HFF-Myc (cell line): ENCODE data around the gene TTLL6.
"Not testable (repeated sequence)": the region's sequence is repeated elsewhere in the genome, so short reads cannot be mapped to it uniquely, and the experiment has no call there.

Source experiments
- DNase-seq: peaks from one replicate; pipeline ENCODE4 v3.0.0-alpha.2; 2011; ENCODE audit warnings: low read depth; ENCODE audit errors: extremely low read depth
- H3K4me3 ChIP-seq: replicated peaks from 2 replicates; pipeline ENCODE4 v1.5.1; 2011; ENCODE audit warnings: low read depth, mild to moderate bottlenecking, control low read depth, low read length
- CTCF ChIP-seq: IDR thresholded peaks from 2 replicates; pipeline ENCODE4 v1.5.1; 2012; ENCODE audit warnings: mild to moderate bottlenecking, low read depth, low read length, control low read depth; ENCODE audit errors: missing control alignments

The TTLL6 gene

GRCh38 chr17:48799069-48799723 lies 17.8 kb downstream of the TTLL6 start:
- H3K4me3 ChIP-seq = no peak overlapping the region
- no peak for DNase-seq
- no peak for TF ChIP-seq CTCF

GRCh38 chr17:48796163-48796522 lies 20.9 kb downstream of the TTLL6 start:
- DNase-seq, H3K4me3 ChIP-seq: not testable (repeated sequence)

GRCh38 chr17:48795444-48796162 lies 21.4 kb downstream of the TTLL6 start:
- peak; percentile 21 for DNase-seq
- no peak for TF ChIP-seq CTCF
- no peak overlapping the region for H3K4me3 ChIP-seq

- H3K4me3 ChIP-seq = no peak overlapping the region
- no peak for DNase-seq
- no peak for TF ChIP-seq CTCF
Observed at GRCh38 chr17:48792033-48792798, 24.8 kb downstream of the TTLL6 start.

- peak; percentile 57 for DNase-seq
- peak; percentile 89 for TF ChIP-seq CTCF
- no peak overlapping the region for H3K4me3 ChIP-seq
Observed at GRCh38 chr17:48791128-48792032, 25.6 kb downstream of the TTLL6 start.

- DNase-seq = no peak
- H3K4me3 ChIP-seq = no peak overlapping the region
- no peak for TF ChIP-seq CTCF
Observed at GRCh38 chr17:48790607-48791127, 26.4 kb downstream of the TTLL6 start.
